ENCODE measurements around the gene SRRT.
"Not testable (repeated sequence)": the region's sequence is repeated elsewhere in the genome, so short reads cannot be mapped to it uniquely, and the experiment has no call there.

SRRT gene

DNA sequence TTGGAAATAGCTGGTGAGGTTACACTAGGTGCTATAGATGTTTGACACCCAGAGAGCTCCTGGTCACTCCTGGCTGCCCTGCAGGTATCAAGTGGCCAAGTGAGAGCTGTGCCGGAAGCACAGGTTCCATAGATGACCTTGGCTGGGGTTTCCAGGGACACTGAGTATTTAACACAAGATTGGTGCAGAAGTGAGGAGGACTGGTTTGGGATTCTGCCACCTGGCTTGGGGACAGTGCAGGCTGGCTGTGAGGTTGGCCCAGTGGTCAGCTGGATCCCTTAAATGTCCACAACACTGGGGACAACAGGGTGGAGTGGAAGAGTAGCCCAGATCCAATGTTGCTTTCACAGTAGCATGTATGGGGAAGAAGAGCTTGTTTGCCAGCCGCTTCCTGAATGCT lies 26.1 kb downstream of the SRRT start:
- H3K9ac ChIP-seq (ENCODE audit: low read depth, low read length) = no peak overlapping the region
- H3K27me3 ChIP-seq (ENCODE audit: insufficient read depth, low read length) = peaks cover 13% of the 10 kb centered on the region
- 94% methylated on average over 1 of the region's 2 CpGs for WGBS
- H3K36me3 ChIP-seq (ENCODE audit: insufficient read depth, low read length) = no peaks in the 10 kb centered on the region
- H3K4me3 ChIP-seq (ENCODE audit: low read length) = no peak overlapping the region
- H3K27ac ChIP-seq (ENCODE audit: low read depth, low read length) = no peak overlapping the region
- H3K4me1 ChIP-seq (ENCODE audit: insufficient read depth, low read length) = no peaks in the 10 kb centered on the region
- H3K9me3 ChIP-seq (ENCODE audit: insufficient read depth, low read depth, low read length) = no peaks in the 10 kb centered on the region

DNA sequence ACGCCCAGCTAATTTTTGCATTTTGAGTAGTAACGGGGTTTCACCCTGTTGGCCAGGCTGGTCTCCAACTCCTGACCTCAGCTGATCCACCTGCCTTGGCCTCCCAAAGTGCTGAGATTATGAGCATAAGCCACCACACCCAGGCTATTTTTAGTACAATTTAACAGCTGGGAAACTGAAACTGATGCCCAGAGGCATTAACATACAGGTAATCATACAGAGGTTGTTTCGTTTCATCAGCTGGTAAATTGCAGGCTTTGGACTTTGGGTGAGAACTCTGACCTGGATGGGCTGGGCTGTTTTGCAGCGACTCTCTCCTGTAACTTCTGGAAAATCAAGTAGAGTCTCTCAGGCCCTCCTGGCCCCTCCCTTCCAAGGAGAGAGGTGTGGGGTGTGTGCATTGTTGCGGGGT lies 27.0 kb downstream of the SRRT start:
- Histone ChIP-seq H3K36me3 (ENCODE audit: insufficient read depth, low read length) (no peaks in the 10 kb centered on the region), H3K4me1 (ENCODE audit: insufficient read depth, low read length) (no peaks in the 10 kb centered on the region), H3K9ac (ENCODE audit: low read depth, low read length) (no peak overlapping the region), H3K27ac (ENCODE audit: low read depth, low read length) (no peak overlapping the region), H3K4me3 (ENCODE audit: low read length) (no peak overlapping the region), H3K27me3 (ENCODE audit: insufficient read depth, low read length) (peaks cover 4% of the 10 kb centered on the region), H3K9me3 (ENCODE audit: insufficient read depth, low read depth, low read length) (no peaks in the 10 kb centered on the region)
- WGBS = 92% methylated on average over 5 of the region's 5 CpGs

DNA sequence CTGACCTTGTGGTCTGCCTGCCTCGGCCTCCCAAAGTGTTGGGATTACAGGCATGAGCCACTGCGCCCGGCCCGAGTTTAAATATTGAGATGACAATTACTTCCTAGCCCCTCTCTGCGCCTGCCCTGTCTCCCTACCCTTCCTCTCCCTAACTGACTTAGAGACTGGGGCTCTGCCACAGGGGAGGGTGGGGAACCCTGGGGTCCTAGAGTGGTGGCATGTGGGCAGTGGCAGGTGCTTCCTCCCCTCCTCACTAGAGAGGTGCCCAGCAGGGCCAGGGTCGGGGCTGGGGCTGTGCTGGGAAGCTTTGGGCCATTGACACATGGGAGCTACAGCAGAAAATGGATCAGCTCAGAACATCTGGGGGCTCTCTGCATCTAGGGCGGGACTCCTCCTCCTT lies 27.7 kb downstream of the SRRT start:
- Histone ChIP-seq H3K9ac (ENCODE audit: low read depth, low read length) (no peak overlapping the region), H3K4me1 (ENCODE audit: insufficient read depth, low read length) (no peaks in the 10 kb centered on the region), H3K27me3 (ENCODE audit: insufficient read depth, low read length) (no peaks in the 10 kb centered on the region; the same call in 1 of the 2 replicates), H3K36me3 (ENCODE audit: insufficient read depth, low read length) (no peaks in the 10 kb centered on the region), H3K27ac (ENCODE audit: low read depth, low read length) (no peak overlapping the region), H3K9me3 (ENCODE audit: insufficient read depth, low read depth, low read length) (no peaks in the 10 kb centered on the region), H3K4me3 (ENCODE audit: low read length) (no peak overlapping the region)
- WGBS = 97% methylated on average over 6 of the region's 7 CpGs

DNA sequence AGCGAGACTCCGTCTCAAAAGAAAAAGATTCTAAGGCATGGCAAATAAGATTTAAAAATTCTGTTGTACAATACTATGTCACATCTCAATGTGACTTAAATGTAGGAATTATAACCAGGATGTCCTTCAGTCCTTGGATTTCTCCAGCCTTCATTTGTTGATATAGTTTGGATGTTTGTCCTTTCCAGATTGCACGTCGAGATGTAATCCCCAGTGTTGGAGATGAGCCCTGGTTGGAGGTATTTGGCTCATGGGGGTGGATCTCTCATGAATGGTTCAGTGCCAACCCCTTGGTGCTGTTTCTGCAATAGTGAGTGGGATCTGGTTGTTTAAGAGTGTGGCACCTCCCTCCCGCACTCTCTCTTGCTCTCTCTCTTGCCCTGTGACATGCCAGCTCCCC lies 33.6 kb downstream of the SRRT start:
- WGBS = 88% methylated on average over 5 of the region's 5 CpGs
- Histone ChIP-seq H3K9ac (ENCODE audit: low read depth, low read length) (no peak overlapping the region), H3K4me1 (ENCODE audit: insufficient read depth, low read length) (no peaks in the 10 kb centered on the region), H3K27me3 (ENCODE audit: insufficient read depth, low read length) (no peaks in the 10 kb centered on the region), H3K9me3 (ENCODE audit: insufficient read depth, low read depth, low read length) (no peaks in the 10 kb centered on the region), H3K27ac (ENCODE audit: low read depth, low read length) (no peak overlapping the region), H3K36me3 (ENCODE audit: insufficient read depth, low read length) (no peaks in the 10 kb centered on the region), H3K4me3 (ENCODE audit: low read length) (no peak overlapping the region)

DNA sequence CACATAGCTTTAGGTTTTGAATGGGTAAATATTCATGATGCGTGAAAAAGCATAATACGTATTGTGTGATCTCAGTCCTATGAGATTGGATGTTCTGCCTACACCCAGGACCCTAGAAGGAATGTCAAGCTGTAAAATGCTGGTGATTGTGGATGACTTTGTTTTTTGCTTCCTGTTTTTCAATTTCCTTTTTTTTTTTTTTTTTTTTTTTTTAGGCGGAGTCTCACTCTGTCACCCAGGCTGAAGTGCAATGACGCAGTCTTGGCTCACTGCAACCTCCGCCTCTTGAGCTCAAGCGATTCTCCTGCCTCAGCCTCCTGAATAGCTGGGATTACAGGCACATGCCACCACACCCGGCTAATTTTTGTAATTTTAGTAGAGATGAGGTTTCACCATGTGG lies 35.5 kb downstream of the SRRT start:
- H3K4me1 ChIP-seq (ENCODE audit: insufficient read depth, low read length); H3K36me3 ChIP-seq (ENCODE audit: insufficient read depth, low read length); H3K27me3 ChIP-seq (ENCODE audit: insufficient read depth, low read length); H3K27ac ChIP-seq (ENCODE audit: low read depth, low read length); H3K4me3 ChIP-seq (ENCODE audit: low read length); H3K9me3 ChIP-seq (ENCODE audit: insufficient read depth, low read depth, low read length); H3K9ac ChIP-seq (ENCODE audit: low read depth, low read length): not testable (repeated sequence)
- 94% methylated on average over 7 of the region's 7 CpGs for WGBS

GRCh38 chr7:100911484-100911883 lies 36.6 kb downstream of the SRRT start:
- Histone ChIP-seq H3K27ac (ENCODE audit: low read depth, low read length) (no peak overlapping the region), H3K36me3 (ENCODE audit: insufficient read depth, low read length) (no peaks in the 10 kb centered on the region), H3K27me3 (ENCODE audit: insufficient read depth, low read length) (no peaks in the 10 kb centered on the region), H3K9me3 (ENCODE audit: insufficient read depth, low read depth, low read length) (no peaks in the 10 kb centered on the region), H3K4me1 (ENCODE audit: insufficient read depth, low read length) (no peaks in the 10 kb centered on the region), H3K4me3 (ENCODE audit: low read length) (no peak overlapping the region), H3K9ac (ENCODE audit: low read depth, low read length) (no peak overlapping the region)
- WGBS = 91% methylated on average over 3 of the region's 3 CpGs

- Histone ChIP-seq H3K36me3 (ENCODE audit: insufficient read depth, low read length) (no peaks in the 10 kb centered on the region), H3K4me3 (ENCODE audit: low read length) (no peak overlapping the region), H3K27me3 (ENCODE audit: insufficient read depth, low read length) (no peaks in the 10 kb centered on the region), H3K27ac (ENCODE audit: low read depth, low read length) (no peak overlapping the region), H3K4me1 (ENCODE audit: insufficient read depth, low read length) (no peaks in the 10 kb centered on the region), H3K9me3 (ENCODE audit: insufficient read depth, low read depth, low read length) (no peaks in the 10 kb centered on the region), H3K9ac (ENCODE audit: low read depth, low read length) (no peak overlapping the region)
- 90% methylated on average over 14 of the region's 15 CpGs for WGBS
Measured at GRCh38 chr7:100914208-100914878, 39.4 kb downstream of the SRRT start.

DNA sequence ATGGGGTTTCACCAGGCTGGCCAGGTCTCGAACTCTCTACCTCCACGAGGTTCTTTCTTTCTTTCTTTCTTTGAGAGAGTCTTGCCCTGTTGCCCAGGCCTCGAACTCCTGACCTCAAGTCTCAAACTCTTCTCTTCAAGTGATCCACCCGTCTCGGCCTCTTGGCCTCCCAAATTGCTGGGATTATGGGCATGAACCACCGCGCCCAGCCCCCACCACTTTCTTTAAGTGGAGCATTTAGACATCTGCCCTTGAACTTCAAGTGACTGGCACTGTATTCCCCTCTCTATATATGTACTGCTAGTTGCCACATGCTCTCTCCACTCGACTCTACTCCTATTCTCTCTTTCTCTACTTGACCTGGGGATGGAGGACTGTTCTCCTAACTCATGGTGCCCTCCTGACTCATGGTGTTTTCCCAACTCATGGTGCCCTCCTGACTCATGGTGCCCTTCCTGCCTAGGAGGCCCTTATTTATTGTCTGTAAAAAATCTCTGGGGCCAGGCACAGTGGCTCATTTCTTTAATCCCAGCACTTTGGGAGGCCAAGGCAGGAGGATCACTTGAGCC lies 40.1 kb downstream of the SRRT start:
- no peaks in the 10 kb centered on the region for H3K9me3 ChIP-seq (ENCODE audit: insufficient read depth, low read depth, low read length)
- no peak overlapping the region for H3K4me3 ChIP-seq (ENCODE audit: low read length)
- no peaks in the 10 kb centered on the region for H3K27me3 ChIP-seq (ENCODE audit: insufficient read depth, low read length)
- no peak overlapping the region for H3K27ac ChIP-seq (ENCODE audit: low read depth, low read length)
- no peaks in the 10 kb centered on the region for H3K36me3 ChIP-seq (ENCODE audit: insufficient read depth, low read length)
- H3K4me1 ChIP-seq (ENCODE audit: insufficient read depth, low read length) = no peaks in the 10 kb centered on the region
- H3K9ac ChIP-seq (ENCODE audit: low read depth, low read length) = no peak overlapping the region
- WGBS = 88% methylated on average over 8 of the region's 8 CpGs

DNA sequence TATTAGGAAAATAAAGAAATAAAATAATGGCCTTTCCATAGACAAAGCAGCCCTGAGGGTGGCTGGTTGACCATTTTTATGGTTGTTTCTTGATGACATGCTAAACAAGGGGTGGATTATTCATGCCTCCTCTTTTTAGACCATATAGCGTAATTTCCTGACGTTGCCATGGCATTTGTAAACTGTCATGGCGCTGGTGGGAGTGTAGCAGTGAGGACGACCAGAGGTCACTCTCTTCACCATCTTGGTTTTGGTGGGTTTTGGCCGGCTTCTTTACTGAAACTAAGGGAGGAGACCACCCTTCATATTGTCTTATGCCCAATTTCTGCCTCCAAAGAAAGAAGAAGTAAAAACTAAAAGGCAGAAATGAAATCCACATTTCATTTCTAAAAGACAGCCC lies 44.4 kb downstream of the SRRT start:
- not testable (repeated sequence) for H3K27me3 ChIP-seq (ENCODE audit: insufficient read depth, low read length); H3K4me1 ChIP-seq (ENCODE audit: insufficient read depth, low read length); H3K36me3 ChIP-seq (ENCODE audit: insufficient read depth, low read length); H3K9me3 ChIP-seq (ENCODE audit: insufficient read depth, low read depth, low read length); H3K4me3 ChIP-seq (ENCODE audit: low read length); H3K27ac ChIP-seq (ENCODE audit: low read depth, low read length); H3K9ac ChIP-seq (ENCODE audit: low read depth, low read length)
- WGBS = 95% methylated on average over 5 of the region's 5 CpGs

- not testable (repeated sequence) for H3K27me3 ChIP-seq (ENCODE audit: insufficient read depth, low read length); H3K9me3 ChIP-seq (ENCODE audit: insufficient read depth, low read depth, low read length); H3K9ac ChIP-seq (ENCODE audit: low read depth, low read length); H3K36me3 ChIP-seq (ENCODE audit: insufficient read depth, low read length); H3K27ac ChIP-seq (ENCODE audit: low read depth, low read length); H3K4me1 ChIP-seq (ENCODE audit: insufficient read depth, low read length); H3K4me3 ChIP-seq (ENCODE audit: low read length)
- 88% methylated on average over 8 of the region's 9 CpGs for WGBS
Measured at GRCh38 chr7:100919779-100920437, 45.0 kb downstream of the SRRT start.

GRCh38 chr7:100921039-100921438 lies 46.1 kb downstream of the SRRT start:
- no peak overlapping the region for H3K9ac ChIP-seq (ENCODE audit: low read depth, low read length)
- H3K27ac ChIP-seq (ENCODE audit: low read depth, low read length) = no peak overlapping the region
- no peaks in the 10 kb centered on the region for H3K4me1 ChIP-seq (ENCODE audit: insufficient read depth, low read length)
- no peaks in the 10 kb centered on the region for H3K36me3 ChIP-seq (ENCODE audit: insufficient read depth, low read length)
- H3K4me3 ChIP-seq (ENCODE audit: low read length) = no peak overlapping the region
- H3K9me3 ChIP-seq (ENCODE audit: insufficient read depth, low read depth, low read length) = no peaks in the 10 kb centered on the region
- no peaks in the 10 kb centered on the region for H3K27me3 ChIP-seq (ENCODE audit: insufficient read depth, low read length)

Measured in HUES64 (cell line).